MCF 10A (cell line): ENCODE results near the gene TNFRSF19. TPM values are rescaled to one million over a fixed set of nuclear protein-coding genes. Genes with fewer than 3 reads are reported as not detected.

Experiments used
- BruUV-seq: library from RNA; stranded (reverse); fragments of 400-500 nt; replicated peaks from 2 replicates; lab custom pipeline; 2021; lab: Mats Ljungman, UMichigan
- CTCF ChIA-PET: fragments of 300-600 bp; sonication (Branson Sonifier 250); formaldehyde crosslinking; extraction: SDS; loops from one replicate; lab custom pipeline; 2021; ENCODE audit warnings: antibody characterized with exemption, inconsistent platforms; lab: Yijun Ruan, JAX
- POLR2A ChIA-PET: fragments of 300-600, 350-650 bp; sonication (Branson Sonifier 250); formaldehyde crosslinking; extraction: SDS; loops from one replicate; lab custom pipeline; 2020; ENCODE audit warnings: antibody characterized with exemption, inconsistent platforms; lab: Yijun Ruan, JAX
- DNase-seq: peaks from one replicate; pipeline ENCODE4 v3.0.0-alpha.2; 2018; ENCODE audit not compliant: unreplicated experiment
- H3K27ac Mint-ChIP-seq: one replicate; pipeline ENCODE4 v1.8.0; 2022; ENCODE audit warnings: mild to moderate bottlenecking, low read depth, mixed read lengths; ENCODE audit not compliant: unreplicated experiment
- H3K27me3 Mint-ChIP-seq: one replicate; pipeline ENCODE4 v1.8.0; 2022; ENCODE audit warnings: mixed read lengths; ENCODE audit not compliant: insufficient read depth, unreplicated experiment
- H3K36me3 Mint-ChIP-seq: one replicate; pipeline ENCODE4 v1.8.0; 2022; ENCODE audit warnings: mild to moderate bottlenecking, moderate library complexity, mixed read lengths; ENCODE audit not compliant: insufficient read depth, unreplicated experiment
- H3K4me1 Mint-ChIP-seq: one replicate; pipeline ENCODE4 v1.8.0; 2022; ENCODE audit warnings: mixed read lengths; ENCODE audit not compliant: insufficient read depth, unreplicated experiment
- H3K4me3 Mint-ChIP-seq: one replicate; pipeline ENCODE4 v1.8.0; 2022; ENCODE audit warnings: mild to moderate bottlenecking, moderate library complexity, mixed read lengths; ENCODE audit not compliant: unreplicated experiment
- H3K9me3 Mint-ChIP-seq: one replicate; pipeline ENCODE4 v1.8.0; 2022; ENCODE audit warnings: mixed read lengths; ENCODE audit not compliant: unreplicated experiment
- CTCF ChIP-seq: fragments of 200-600 bp; IDR thresholded peaks from one replicate; pipeline ENCODE4 v1.8.0; 2022; ENCODE audit warnings: antibody characterized with exemption, mild to moderate bottlenecking; ENCODE audit not compliant: unreplicated experiment
- intact Hi-C: fragments of 100-400 bp; cut with micrococcal nuclease; formaldehyde crosslinking; loops from 2 replicates; pipeline ENCODE4 v1.14.1; 2022
- total RNA-seq: library from RNA; stranded (reverse); gene quantifications from 2 replicates; pipeline ENCODE4 v1.2.3, GENCODE V29; 2022

TNFRSF19 gene
- total RNA-seq, 1 experiment from 2014 or later: not detected

- Mint-ChIP-seq H3K27me3 (peaks cover 16% of the 10 kb centered on the region), H3K9me3 (no peaks in the 10 kb centered on the region), H3K4me1 (no peaks in the 10 kb centered on the region), H3K27ac (no peak overlapping the region), H3K4me3 (no peak overlapping the region), H3K36me3 (no peaks in the 10 kb centered on the region)
- no peak for TF ChIP-seq CTCF
- no peak for DNase-seq
- POLR2A ChIA-PET: no interaction called here
- CTCF ChIA-PET: no interaction called here
- no TSS peak for BruUV-seq
- intact Hi-C loops: no loop called here
These were observed 57.2 kb downstream of the TNFRSF19 start for GRCh38 chr13:23627410-23627809.

- TF ChIP-seq CTCF: no peak
- no peaks in the 10 kb centered on the region for H3K4me1 Mint-ChIP-seq
- intact Hi-C loops: no loop called here
- BruUV-seq: no TSS peak
- H3K36me3 Mint-ChIP-seq: no peaks in the 10 kb centered on the region
- peaks cover 16% of the 10 kb centered on the region for H3K27me3 Mint-ChIP-seq
- H3K4me3 Mint-ChIP-seq: no peak overlapping the region
- no peaks in the 10 kb centered on the region for H3K9me3 Mint-ChIP-seq
- H3K27ac Mint-ChIP-seq: no peak overlapping the region
- POLR2A ChIA-PET: no interaction called here
- CTCF ChIA-PET: interaction anchor here (0.6 to 1.7 kb wide), 5 partner anchors 8 to 720 kb away, joined by 3 to 7 read pairs (median 3); no protein-coding TSS in a partner anchor
- DNase-seq: no peak
These were observed 58.0 kb downstream of the TNFRSF19 start for GRCh38 chr13:23628250-23628649.

- Mint-ChIP-seq H3K27ac (no peak overlapping the region), H3K9me3 (no peaks in the 10 kb centered on the region), H3K27me3 (peaks cover 16% of the 10 kb centered on the region), H3K4me3 (no peak overlapping the region), H3K4me1 (no peaks in the 10 kb centered on the region), H3K36me3 (no peaks in the 10 kb centered on the region)
- no peak for DNase-seq
- intact Hi-C loops: no loop called here
- CTCF ChIA-PET: interaction anchor here (0.6 to 1.7 kb wide), 5 partner anchors 7 to 721 kb away, joined by 3 to 7 read pairs (median 3); no protein-coding TSS in a partner anchor
- no peak for TF ChIP-seq CTCF
- no TSS peak for BruUV-seq
- POLR2A ChIA-PET: no interaction called here
These were observed 58.8 kb downstream of the TNFRSF19 start for GRCh38 chr13:23628765-23629565.

GRCh38 chr13:23629566-23630272, 59.5 kb downstream of the TNFRSF19 start:
- Mint-ChIP-seq H3K4me1 (no peaks in the 10 kb centered on the region), H3K36me3 (no peaks in the 10 kb centered on the region), H3K9me3 (no peaks in the 10 kb centered on the region), H3K27me3 (peaks cover 16% of the 10 kb centered on the region), H3K4me3 (no peak overlapping the region), H3K27ac (no peak overlapping the region)
- DNase-seq: peak; percentile 50
- intact Hi-C loops: no loop called here
- BruUV-seq: no TSS peak
- CTCF ChIA-PET: interaction anchor here (0.5 to 1.7 kb wide), 3 partner anchors 11 to 556 kb away, joined by 3 to 4 read pairs (median 3); no protein-coding TSS in a partner anchor
- no peak for TF ChIP-seq CTCF
- POLR2A ChIA-PET: no interaction called here
